VCaP (cell line): Measurements from ENCODE around the gene NME7.

ENCODE experiments used
- H3K27ac ChIP-seq: fragments of 450-650 bp; 2 replicates; pipeline ENCODE4 v1.5.1; 2017
- CTCF ChIP-seq: fragments of 450-650 bp; conservative IDR thresholded peaks from 2 replicates; pipeline ENCODE4 v1.5.1; 2017; ENCODE audit warnings: mild to moderate bottlenecking, moderate library complexity

Gene NME7

DNA sequence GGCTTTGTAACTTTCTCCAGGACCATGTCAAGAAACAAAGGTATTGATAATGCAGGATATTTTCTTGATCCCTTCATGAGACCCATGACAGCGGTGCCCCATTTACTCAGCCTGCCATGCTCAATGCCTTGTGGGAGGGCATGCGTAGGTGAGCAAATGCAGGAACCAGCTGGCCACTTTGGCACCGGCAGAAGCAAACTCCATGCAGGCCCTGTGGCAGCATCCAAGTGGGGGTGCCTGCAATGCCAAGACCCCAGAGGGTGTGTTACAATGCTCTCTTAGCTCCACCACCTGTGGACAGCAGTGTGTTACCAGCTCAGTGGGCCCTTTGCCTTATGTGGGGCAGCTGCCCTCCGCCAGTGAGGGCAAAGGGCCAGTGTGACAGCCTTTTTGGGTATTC lies 153.0 kb downstream of the NME7 start:
- TF ChIP-seq CTCF: no peak
- H3K27ac ChIP-seq: no peak overlapping the region

DNA sequence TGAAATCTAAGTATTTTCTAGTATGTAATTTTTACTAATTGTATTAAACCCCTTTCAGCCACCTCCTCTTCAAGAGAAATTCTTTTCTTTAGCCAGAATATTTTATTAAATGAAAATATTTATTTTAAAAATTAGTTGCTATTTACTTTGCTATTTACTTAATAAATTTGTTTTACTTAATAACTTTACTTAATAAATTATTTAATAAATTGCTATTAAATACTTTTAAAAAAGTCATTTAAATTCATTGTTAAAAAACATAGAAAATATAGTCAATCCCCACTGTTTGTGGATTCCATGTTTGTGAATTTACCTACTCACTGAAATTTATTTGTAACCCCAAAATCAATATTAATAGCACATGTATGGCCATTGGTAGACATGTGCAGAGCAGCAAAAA lies 155.5 kb downstream of the NME7 start:
- no peak overlapping the region for H3K27ac ChIP-seq
- TF ChIP-seq CTCF: no peak

DNA sequence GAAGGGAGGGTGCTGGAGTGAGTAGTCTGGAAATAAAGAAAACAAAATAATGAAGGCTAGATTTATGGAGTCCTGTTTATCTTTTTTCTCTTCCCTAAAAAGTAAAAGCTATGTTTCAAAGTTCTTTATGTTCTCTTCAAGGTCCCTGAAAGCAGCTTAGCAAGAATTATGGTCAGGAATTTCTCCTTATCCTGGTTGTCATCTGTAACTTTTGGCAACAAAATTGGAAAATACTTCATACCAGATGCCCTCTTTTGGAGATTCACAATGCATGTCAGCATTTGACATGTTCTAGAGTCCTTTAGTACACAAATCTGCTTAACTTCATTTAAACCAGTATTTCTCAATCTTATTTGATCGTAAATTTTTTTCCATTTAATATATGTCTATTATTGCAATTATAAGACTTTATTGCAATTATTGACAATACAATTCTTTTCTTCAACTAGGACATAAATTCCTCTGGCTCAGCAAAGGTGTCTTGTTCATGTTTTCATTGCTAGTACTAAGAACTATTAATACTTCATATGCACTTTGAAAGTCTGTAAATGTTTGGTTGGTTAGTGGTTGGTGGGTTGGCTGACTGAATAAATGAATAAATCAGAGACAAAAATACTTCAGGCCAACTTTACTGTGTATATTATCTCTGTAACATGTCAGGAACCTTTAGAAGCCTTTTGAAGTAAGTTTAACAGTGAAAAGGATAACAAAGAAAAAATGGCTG lies 159.6 kb downstream of the NME7 start:
- TF ChIP-seq CTCF: no peak
- no peak overlapping the region for H3K27ac ChIP-seq

GRCh38 chr1:169204157-169204556 lies 163.4 kb downstream of the NME7 start:
- TF ChIP-seq CTCF: no peak

DNA sequence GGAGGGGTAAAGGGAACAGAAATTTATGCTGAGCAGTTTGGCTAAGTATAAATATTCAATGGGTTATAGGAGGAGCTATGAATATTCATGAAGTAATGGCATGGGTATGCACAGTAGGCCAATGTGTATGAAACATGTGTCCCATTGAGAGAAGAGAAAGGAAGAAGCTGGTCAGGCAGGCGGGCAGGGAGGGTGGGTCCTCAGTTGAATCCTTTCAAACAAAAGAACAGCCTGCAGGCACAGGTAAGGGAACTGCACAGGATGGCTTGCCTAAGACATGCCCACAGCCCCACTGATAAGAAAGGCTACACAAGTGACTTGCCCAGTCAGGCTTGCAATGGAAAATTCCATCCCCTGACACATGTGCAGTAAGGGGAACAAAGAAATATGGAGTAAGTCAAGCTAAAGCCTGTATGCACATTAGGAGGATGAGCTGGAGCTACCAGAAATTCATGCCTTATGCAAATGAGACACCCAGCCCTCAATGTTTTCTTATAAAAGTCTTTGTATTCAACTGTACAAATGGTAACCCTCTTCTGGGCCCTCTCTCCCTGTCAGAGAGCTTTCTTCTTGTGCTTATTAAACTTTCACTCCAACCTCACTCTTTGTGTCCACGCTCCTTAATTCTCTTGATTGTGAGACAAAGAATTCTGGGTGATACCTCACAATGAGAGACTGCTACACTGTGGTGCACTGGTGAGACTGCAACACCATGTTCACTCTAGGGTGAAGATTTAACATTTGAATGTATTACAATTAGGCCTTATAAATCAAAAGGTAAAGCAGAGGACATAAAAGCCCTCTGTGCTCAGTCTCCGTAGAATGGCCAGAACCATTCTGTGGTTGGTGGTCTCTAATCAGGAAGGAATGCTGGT lies 164.6 kb downstream of the NME7 start:
- no peak overlapping the region for H3K27ac ChIP-seq
- no peak for TF ChIP-seq CTCF

More at GRCh38 chr1:169204157-169204556, 163.4 kb downstream of the NME7 start:
- H3K27ac ChIP-seq: no peak overlapping the region

GRCh38 chr1:169201084-169201619 lies 166.4 kb downstream of the NME7 start:
- no peak for TF ChIP-seq CTCF

DNA sequence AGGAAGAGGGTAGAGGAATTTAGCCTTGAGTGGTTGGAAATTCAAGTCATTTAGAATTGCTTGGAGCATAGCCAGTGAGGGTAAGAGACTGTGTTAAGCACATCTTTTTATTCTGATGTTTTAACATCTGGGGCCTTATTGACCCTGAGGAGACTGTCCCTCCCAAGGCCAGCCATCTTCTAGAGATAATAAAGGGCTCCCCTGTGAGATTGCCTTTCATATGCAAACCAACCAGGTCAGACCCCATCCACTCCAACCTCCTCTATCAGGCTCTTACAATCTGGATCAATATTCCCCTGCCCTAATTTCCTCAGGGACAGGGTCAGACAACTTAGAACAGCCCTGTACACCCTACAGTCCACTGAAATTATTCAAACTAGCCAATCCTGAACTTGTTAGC lies 167.3 kb downstream of the NME7 start:
- no peak overlapping the region for H3K27ac ChIP-seq
- no peak for TF ChIP-seq CTCF

More at GRCh38 chr1:169201084-169201619, 166.4 kb downstream of the NME7 start:
- H3K27ac ChIP-seq: no peak overlapping the region
